Adrenal gland (tissue), 5 donors: ENCODE data around the gene RNF148.

Experiments
- POLR2A ChIP-seq, 2 donors: fragments of 450-650 bp; IDR thresholded peaks; one replicate each; pipeline ENCODE4 v1.6.1; 2017; ENCODE audit warnings: antibody characterized with exemption in 2 of 2, mild to moderate bottlenecking in 2 of 2, moderate library complexity in 1 of 2
- TF ChIP-seq, protein P1 (sequence below), 6 experiments: fragments of 450-650 bp in 4 of 6; fragments of 200-600 bp in 2 of 6; sonication (generic) in 1 of 6; IDR thresholded peaks; 1 replicate in 5 of 6; 2 replicates in 1 of 6; pipeline versions ENCODE4 v1.5.1 to v1.8.0; 2016 to 2021; ENCODE audit warnings: antibody characterized with exemption in 6 of 6, mild to moderate bottlenecking in 2 of 6, moderate library complexity in 1 of 6
- donor health status: DM: no; HTN: no; CAD: no.

DNA sequence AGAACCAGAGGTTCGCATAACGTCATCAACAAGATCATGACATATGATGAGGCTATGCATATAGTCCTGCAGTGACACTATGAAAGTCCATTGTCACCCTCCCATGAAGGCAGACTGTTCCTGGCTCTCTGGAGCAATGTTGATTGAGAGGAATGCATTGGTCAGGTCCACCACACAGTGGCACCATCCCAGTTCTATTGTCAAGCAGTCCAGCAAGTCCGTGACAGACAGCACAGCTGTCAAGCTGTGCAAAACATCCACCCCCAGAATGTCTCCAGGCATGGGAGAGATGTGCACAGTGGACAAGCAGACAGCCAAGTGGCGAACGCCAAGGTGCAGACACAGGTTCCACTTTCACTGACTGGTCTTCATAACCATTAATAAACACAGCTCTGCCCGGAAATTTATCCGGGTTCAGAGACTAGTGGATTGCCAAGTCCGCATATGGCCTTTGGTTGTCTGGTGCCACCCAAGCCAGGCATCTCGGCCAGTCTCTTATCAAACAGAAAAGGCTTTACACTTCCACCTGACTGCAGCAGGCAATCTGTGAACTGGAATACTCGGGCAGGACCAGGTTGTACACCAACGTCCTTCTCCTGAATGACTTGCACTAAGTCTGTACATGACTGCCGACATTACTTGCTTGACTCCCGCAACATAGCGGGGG lies 11.0 kb downstream of the RNF148 start:
- TF ChIP-seq, protein P1, sequence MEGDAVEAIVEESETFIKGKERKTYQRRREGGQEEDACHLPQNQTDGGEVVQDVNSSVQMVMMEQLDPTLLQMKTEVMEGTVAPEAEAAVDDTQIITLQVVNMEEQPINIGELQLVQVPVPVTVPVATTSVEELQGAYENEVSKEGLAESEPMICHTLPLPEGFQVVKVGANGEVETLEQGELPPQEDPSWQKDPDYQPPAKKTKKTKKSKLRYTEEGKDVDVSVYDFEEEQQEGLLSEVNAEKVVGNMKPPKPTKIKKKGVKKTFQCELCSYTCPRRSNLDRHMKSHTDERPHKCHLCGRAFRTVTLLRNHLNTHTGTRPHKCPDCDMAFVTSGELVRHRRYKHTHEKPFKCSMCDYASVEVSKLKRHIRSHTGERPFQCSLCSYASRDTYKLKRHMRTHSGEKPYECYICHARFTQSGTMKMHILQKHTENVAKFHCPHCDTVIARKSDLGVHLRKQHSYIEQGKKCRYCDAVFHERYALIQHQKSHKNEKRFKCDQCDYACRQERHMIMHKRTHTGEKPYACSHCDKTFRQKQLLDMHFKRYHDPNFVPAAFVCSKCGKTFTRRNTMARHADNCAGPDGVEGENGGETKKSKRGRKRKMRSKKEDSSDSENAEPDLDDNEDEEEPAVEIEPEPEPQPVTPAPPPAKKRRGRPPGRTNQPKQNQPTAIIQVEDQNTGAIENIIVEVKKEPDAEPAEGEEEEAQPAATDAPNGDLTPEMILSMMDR (IDR thresholded peaks at IDR 0.05), result no peak
- TF ChIP-seq POLR2A (IDR thresholded peaks at IDR 0.05), result no peak
